Mesenteric fat pad (tissue), 1 donor: ENCODE data around the gene RAPGEF5. TPM values are rescaled to one million over a fixed set of nuclear protein-coding genes. Genes with fewer than 3 reads are reported as not detected.

Experiments used
- DNase-seq: peaks from one replicate; pipeline ENCODE4 v3.0.0-alpha.2; 2020; ENCODE audit warnings: low spot score
- total RNA-seq: library from RNA; stranded (reverse); fragmentation: NEBNext Ultra II Directional; extraction: Animal tissue kit (Norgen Biotek cat#: 25700); gene quantifications from one replicate; pipeline ENCODE4 v1.2.1, GENCODE V29; 2021
- donor health status: DM: yes; HTN: yes; CAD: no.

RAPGEF5 gene
- total RNA-seq, 1 donor from 2014 or later = 55.2 TPM

- no peak for DNase-seq
These were observed 6.3 kb downstream of the RAPGEF5 start for GRCh38 chr7:22350466-22351328.

- no peak for DNase-seq
These were observed 8.6 kb downstream of the RAPGEF5 start for GRCh38 chr7:22348379-22348778.

GRCh38 chr7:22346383-22347107 is 10.4 kb downstream of the RAPGEF5 start:
- no peak for DNase-seq

- no peak for DNase-seq
These were observed 12.3 kb downstream of the RAPGEF5 start for GRCh38 chr7:22344655-22345054.

- no peak for DNase-seq
These were observed 13.3 kb downstream of the RAPGEF5 start for GRCh38 chr7:22343612-22344011.

- no peak for DNase-seq
These were observed 13.9 kb downstream of the RAPGEF5 start for GRCh38 chr7:22343071-22343470.

GRCh38 chr7:22339725-22340390 is 17.1 kb downstream of the RAPGEF5 start:
- DNase-seq = no peak

GRCh38 chr7:22338877-22339276 is 18.1 kb downstream of the RAPGEF5 start:
- no peak for DNase-seq

GRCh38 chr7:22338411-22338810 is 18.5 kb downstream of the RAPGEF5 start:
- DNase-seq = no peak

GRCh38 chr7:22333680-22334141 is 23.2 kb downstream of the RAPGEF5 start:
- DNase-seq = no peak

- DNase-seq = no peak
These were observed 24.5 kb downstream of the RAPGEF5 start for GRCh38 chr7:22332461-22332870.

GRCh38 chr7:22331704-22332103 is 25.2 kb downstream of the RAPGEF5 start:
- DNase-seq = no peak

GRCh38 chr7:22330903-22331302 is 26.1 kb downstream of the RAPGEF5 start:
- no peak for DNase-seq

GRCh38 chr7:22329816-22330524 is 27.0 kb downstream of the RAPGEF5 start:
- DNase-seq = no peak

GRCh38 chr7:22326181-22326580 is 30.8 kb downstream of the RAPGEF5 start:
- DNase-seq = no peak

- DNase-seq = no peak
These were observed 31.3 kb downstream of the RAPGEF5 start for GRCh38 chr7:22325671-22326070.

GRCh38 chr7:22323714-22324113 is 33.2 kb downstream of the RAPGEF5 start:
- DNase-seq = no peak

GRCh38 chr7:22320416-22320815 is 36.5 kb downstream of the RAPGEF5 start:
- no peak for DNase-seq

GRCh38 chr7:22319424-22320403 is 37.2 kb downstream of the RAPGEF5 start:
- no peak for DNase-seq

GRCh38 chr7:22318376-22318775 is 38.6 kb downstream of the RAPGEF5 start:
- no peak for DNase-seq
